Body of pancreas (tissue), 4 donors: ENCODE measurements around the gene SPEM2.

Source experiments
- CTCF ChIP-seq, 7 experiments: fragments of 450-650 bp in 4 of 7; fragments of 200-600 bp in 3 of 7; sonication (generic) in 3 of 7; IDR thresholded peaks; one replicate each; pipeline ENCODE4 v1.5.1; 2016 to 2019; ENCODE audit warnings: antibody characterized with exemption in 7 of 7
- POLR2A ChIP-seq, 3 donors: fragments of 450-650 bp; IDR thresholded peaks; one replicate each; pipeline ENCODE4 v1.6.1; 2016; ENCODE audit warnings: antibody characterized with exemption in 3 of 3, mild to moderate bottlenecking in 2 of 3

GRCh38 chr17:7426203-7426863 lies 917 bp downstream of the SPEM2 start:
- TF ChIP-seq CTCF (IDR thresholded peaks at IDR 0.05) (no peak), POLR2A (IDR thresholded peaks at IDR 0.05) (no peak)
